GM19395 (cell line): ENCODE measurements around the gene MED15.

ENCODE experiments used
- ATAC-seq: cut with Tn5 transposase; IDR thresholded peaks from one replicate; pipeline ENCODE4 v1.9.1; 2021; ENCODE audit warnings: mild to moderate bottlenecking, moderate library complexity; ENCODE audit not compliant: unreplicated experiment

MED15 gene

GRCh38 chr22:20567993-20568417, 60.6 kb downstream of the MED15 start:
- no peak for ATAC-seq

DNA sequence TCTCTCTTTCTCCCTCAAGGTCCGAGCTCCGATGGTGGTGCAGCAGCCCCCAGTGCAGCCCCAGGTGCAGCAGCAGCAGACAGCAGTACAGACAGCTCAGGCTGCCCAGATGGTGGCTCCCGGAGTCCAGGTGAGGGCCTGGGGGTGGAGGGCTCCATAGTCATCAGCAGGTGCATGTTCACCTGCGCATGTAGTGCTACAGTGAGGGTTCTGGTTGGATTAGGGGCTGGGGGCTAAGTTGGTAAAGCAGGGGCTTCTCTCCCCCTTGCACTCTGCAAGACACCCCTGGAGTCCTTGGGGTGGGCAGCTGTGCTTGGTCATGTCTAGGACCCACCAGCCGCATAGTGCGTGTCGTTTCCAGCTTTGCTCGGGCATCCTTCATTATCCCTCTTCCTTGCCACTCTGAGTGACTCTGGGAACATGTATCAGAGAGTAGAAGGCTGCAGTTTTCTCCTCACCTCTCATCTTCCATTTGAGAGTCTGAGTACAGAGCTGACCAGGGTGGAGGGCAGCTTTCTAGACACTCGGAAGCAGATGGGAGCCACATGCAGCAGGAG, 61.2 kb downstream of the MED15 start:
- no peak for ATAC-seq

DNA sequence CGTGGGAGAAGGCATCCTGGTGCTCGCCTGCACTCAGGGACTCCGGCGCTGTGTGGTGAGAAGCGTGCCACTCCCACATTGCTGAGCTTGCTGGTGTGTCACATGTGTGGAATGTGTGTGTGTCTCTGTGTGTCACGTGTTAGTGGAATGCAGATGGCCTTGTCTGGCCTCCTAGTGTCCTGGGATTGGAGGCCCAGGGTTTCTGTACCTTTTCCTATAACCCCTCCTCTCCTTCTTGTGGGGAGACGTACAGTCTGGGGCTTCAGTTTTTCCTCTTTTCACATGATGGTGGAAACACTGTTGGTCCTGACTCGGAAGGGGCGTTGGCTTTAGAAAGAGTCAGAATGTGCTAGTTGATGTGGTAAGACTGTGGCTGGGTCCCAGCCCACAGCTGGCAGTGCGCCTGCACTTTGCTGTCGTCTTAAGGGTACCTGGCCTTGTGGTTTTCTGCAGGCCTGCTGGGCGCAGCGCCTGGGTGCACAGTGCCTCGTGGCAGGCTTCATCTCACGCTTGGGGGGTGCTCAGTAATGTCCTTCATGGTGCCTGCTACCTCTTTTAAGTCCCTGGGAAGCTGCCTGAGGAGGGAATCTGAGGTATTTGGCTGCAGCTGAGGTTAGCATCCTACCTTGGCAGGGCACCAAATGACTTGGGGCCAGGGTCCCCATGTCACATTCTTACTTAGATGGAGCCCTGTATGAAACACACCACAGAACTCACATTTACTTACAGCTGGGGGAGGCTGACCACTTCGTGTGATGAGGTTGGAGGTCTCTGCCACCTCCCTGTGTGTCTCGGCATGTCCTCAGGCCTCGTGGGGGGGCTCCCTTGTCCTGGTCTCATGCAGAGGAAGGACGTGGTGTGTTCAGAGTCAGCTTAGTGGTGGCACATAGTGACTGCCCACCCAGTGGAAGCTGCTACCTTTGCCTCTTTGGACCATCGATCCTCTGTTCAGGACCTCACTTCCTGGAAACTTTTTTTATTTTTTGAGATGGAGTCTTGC, 61.9 kb downstream of the MED15 start:
- ATAC-seq = no peak

DNA sequence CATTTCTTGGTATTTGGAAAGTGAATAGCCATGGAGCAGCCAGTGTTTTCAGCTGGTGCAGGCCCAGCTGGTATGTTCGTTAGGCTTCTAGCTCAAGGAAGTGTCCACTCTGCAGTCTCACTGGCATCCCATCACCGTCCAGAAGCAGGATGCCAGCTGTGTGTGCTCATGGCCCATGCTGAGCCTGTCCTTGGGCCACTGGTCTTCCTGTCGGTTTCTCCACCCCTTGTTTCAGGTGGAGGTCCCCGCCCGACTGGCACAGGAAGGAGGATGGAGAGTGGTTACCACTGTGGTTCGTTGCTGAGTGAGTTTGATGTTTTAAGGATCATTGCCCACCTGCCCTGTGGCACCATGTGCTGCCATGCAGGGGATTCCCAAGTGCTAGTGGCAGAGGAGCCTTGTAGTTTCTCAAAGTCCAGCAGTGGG, 63.7 kb downstream of the MED15 start:
- ATAC-seq = no peak

DNA sequence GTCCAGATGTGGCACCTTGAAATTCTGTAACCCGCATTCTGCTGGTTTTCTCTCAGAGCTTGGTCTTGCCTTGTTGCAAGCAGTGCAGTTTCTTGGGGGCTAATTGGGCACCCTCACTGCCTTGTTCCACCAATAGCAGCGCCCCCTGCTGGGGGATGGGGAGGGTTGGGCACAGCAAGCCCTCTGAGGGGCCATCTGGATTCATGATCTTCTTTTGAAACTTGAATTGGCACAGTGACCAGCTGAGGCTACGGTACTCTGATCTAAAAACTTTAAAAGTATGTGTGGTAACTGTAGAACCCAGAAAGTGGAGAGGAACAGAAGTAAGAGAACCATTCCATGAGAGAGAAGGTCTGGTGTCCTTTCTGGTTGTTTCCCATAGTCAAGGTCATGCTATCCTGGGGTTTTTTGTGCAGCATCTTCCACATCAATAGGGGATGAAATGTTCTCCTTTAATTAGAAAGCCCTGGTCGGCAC, 64.2 kb downstream of the MED15 start:
- no peak for ATAC-seq

DNA sequence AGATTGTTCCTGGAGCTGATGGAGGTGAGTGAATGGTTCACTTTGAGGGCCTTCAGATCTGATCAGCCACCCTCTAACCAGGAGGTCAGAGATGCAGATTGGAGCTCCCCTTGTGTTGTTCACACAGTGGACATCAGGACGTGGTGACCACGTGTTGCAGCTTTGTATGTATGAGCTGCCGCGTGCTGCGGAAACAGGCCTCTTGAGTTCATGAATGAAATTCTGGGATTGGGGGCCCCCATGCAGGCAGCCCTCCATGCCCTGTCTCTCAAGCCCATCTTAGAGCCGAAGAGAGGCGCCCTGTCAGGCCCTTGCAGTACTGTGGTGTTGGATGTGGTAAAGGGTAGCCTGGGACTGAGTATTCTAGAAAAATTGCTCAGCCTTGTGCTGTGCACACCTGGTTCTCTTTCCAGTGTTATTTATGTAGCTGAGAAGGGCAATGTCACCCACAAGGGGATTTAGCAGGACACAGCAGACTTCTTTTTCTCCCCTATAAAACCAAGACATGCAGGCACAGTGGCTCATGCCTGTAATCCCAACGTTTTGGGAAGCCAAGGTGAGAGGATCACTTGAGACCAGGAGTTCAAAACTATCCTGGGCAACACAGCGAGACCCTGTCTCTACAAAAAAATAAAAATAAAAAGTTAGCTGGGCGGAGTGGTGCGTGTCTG, 64.9 kb downstream of the MED15 start:
- ATAC-seq = no peak

DNA sequence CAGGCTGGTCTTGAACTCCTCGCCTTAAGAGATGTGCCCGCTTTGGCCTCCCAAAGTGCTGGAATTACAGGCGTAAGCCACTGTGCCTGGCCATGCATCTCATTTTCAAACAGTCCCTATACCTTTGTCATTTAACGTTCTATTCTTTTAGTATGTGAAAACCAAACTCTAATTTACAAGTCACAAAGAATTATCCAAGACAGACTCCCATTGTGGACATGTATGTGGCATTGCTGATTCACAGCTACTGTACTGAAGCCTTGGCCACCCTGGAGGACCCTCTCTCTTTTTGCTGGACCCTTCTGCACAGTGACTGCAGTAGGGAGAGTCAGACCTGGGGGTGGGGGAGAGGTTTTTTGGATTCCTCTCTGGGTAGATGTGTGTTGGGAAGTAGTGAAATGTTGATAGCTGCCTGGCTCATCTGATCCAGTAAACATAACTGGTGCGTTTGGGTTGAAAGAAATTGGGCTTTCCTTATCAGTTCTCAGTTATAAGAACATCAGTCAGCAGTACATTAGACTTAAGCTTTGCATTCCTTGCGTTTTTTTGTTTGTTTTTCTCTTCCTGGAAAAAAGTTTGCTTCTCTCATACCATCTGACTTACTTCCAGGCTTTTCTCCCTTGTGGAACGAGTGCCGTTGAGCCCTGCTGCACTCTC, 65.9 kb downstream of the MED15 start:
- ATAC-seq = no peak

GRCh38 chr22:20573833-20574615, 66.6 kb downstream of the MED15 start:
- ATAC-seq = no peak

DNA sequence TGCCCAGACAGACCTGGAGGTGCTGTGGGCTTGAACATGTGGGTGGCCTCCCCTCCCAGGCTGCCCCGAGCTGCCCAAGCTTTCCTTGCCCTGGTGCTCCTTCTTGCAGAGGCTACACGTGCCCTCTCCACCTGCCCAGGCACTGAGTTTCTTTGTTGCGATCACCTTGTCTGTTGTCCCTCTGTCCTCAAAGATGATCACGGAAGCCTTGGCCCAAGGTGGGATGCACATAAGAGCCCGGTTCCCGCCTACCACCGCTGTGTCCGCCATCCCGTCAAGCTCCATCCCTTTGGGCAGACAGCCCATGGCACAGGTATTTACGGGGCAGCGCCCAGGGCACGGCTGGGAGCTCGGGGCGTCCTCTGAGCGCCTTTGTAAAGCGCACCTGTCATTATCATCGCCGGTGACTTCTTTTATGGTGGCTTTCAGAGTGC, 67.5 kb downstream of the MED15 start:
- ATAC-seq = no peak

DNA sequence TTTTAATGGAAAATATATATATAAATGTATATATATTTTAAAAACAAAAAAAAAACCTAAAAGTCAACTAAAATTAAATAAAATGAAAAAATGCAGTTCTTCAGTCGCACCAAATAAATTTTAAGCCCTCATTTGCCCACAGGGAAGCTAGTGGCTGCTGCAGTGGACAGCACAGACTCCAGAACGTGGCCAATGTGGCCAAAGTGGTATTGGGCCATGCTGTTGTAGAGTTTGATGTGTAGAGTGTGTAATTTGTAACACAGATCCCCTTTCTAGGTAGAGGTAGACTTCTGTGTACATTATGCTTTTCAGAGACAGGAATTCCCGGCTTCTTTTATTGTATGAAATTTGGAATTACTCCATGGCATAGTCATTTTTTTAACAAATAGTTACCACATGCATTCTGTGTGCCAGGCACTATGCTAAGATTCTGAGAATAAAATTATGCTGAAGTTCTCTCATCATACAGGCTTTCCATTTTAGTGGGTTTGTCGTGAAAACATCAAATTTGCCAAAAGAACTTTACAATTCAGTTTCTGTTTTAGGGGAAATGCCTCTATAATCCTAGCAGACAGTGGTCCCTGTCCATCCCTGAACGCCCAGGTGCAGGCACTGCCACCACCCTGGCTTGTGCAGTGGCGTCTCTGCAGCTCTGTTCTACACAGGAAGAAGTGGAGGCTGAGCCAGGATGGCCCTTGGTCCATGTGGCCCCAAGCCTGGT, 68.5 kb downstream of the MED15 start:
- ATAC-seq = no peak

DNA sequence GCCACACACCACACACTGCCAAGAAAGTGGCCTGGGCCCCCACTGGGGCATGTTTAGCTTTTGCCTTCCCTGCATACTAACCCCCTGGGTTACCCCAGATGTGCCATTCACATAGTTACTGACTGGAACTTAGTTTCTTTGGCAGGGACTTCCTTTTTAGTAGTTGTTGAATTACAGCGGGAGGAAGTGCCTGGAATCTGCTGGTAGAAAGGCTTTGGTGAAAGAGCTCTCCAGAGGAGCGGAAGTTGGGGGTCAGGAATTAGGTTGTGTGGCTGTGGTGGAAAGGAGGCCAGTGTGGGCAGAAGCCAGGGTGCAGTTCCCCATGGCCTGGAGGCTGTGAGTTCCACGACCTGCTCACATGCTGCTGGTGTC, 69.0 kb downstream of the MED15 start:
- ATAC-seq = no peak

GRCh38 chr22:20577045-20577444, 69.6 kb downstream of the MED15 start:
- ATAC-seq = no peak

DNA sequence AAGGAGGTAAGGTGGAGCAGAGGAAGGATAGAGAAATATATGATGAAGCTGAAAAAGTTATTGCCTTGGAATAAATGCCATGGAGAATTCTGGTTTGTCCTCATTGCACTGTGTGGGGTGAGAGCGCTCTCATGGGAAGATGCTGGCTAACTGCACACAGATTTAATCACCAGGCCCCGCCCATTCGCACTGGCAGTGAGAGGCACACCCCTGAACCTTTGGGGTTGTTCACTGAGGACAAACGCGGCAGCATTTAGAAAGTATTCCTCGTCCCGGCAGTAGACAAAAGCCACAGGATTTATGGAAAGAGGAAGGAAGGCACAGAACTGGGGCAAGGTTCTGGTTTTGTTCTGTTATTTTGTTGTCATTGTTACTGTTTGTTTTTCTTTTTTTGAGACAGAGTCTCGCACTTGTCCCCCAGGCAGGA, 70.2 kb downstream of the MED15 start:
- no peak for ATAC-seq

- ATAC-seq = no peak
Observed at GRCh38 chr22:20578192-20578591, 70.8 kb downstream of the MED15 start.

DNA sequence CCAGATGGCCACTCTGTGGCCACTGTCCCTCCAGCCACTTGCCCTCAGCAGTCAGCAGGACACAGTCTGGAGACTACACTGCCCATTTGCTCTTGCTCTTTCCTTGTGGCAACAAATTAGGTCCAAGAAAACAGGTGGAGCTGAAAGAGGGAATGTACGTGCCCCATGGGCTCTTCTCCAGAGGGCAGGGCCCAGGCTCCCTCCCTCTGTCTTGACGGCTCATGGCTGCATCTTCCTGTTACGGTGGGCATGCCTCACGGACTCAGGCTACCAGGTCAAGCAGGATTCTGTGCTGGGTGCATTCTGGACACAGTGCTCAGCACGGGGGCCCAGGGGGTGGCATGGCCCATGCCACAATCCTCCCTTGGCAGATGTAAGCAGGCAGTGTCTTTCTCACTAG, 71.3 kb downstream of the MED15 start:
- no peak for ATAC-seq

GRCh38 chr22:20579273-20580120, 72.1 kb downstream of the MED15 start:
- no peak for ATAC-seq

DNA sequence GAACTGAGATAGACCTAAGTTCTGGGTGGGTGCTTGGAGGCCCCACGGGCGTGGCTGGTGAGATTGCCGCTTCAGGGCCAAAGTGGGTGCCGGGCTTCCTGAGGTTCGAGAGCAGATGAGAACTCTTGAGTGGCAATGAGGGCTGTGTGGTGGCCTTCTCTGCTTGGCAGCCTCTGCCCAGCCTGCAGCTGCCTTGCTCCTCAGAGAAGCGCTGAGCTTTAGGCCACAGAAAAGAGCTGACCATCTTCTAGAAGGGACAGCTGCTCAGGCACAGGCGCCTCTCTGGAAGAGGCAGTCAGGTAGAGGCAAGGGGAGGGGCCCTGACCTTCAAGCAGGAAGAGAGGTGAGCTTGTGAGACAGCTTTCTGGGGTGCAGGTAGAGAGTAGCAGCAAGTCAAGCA, 72.8 kb downstream of the MED15 start:
- no peak for ATAC-seq

GRCh38 chr22:20580611-20581502, 73.4 kb downstream of the MED15 start:
- no peak for ATAC-seq
